Heart right ventricle (tissue), 16 donors: ENCODE data around the gene UGT1A3. TPM values are rescaled to one million over a fixed set of nuclear protein-coding genes. Genes with fewer than 3 reads are reported as not detected.

Experiments used
- ATAC-seq, 8 donors: fragments of 200-7000 bp; cut with Tn5 transposase; one replicate each; pipeline ENCODE4 v1.9.1; 2020; ENCODE audit warnings: mild to moderate bottlenecking in 8 of 8, moderate library complexity in 8 of 8, moderate number of reproducible peaks in 1 of 8
- DNase-seq, 2 donors: peaks; one replicate each; pipeline ENCODE4 v3.0.0-alpha.2; 2020
- H3K27ac ChIP-seq, 10 donors: fragments of 200-600 bp; sonication (generic) in 2 of 10; one replicate each; pipeline versions ENCODE4 v1.5.0 to v1.8.0; 2020 to 2022; ENCODE audit warnings: mild to moderate bottlenecking in 3 of 10
- H3K27me3 ChIP-seq, 7 donors: fragments of 200-600 bp; one replicate each; pipeline ENCODE4 v1.8.0; 2021 to 2022; ENCODE audit warnings: mild to moderate bottlenecking in 2 of 7
- H3K36me3 ChIP-seq, 9 donors: fragments of 200-600 bp; sonication (generic) in 1 of 9; one replicate each; pipeline versions ENCODE4 v1.5.0 to v1.8.0; 2020 to 2022; ENCODE audit warnings: mild to moderate bottlenecking in 2 of 9
- H3K4me1 ChIP-seq, 9 donors: fragments of 200-600 bp; sonication (generic) in 1 of 9; one replicate each; pipeline versions ENCODE4 v1.5.0 to v1.8.0; 2020 to 2022; ENCODE audit warnings: mild to moderate bottlenecking in 4 of 9
- H3K4me3 ChIP-seq, 10 donors: fragments of 200-600 bp; sonication (generic) in 2 of 10; one replicate each; pipeline versions ENCODE4 v1.5.0 to v1.8.0; 2020 to 2022; ENCODE audit warnings: mild to moderate bottlenecking in 7 of 10, moderate library complexity in 2 of 10
- H3K9me3 ChIP-seq, 11 donors: fragments of 200-600 bp in 10 of 11; sonication (generic) in 2 of 11; one replicate each; pipeline versions ENCODE4 v1.5.0 to v1.8.0; 2013 to 2022; ENCODE audit warnings: mild to moderate bottlenecking in 2 of 11, control low read depth in 1 of 11, moderate library complexity in 1 of 11
- WGBS, 2 donors: extraction: QIAGEN DNeasy Blood & Tissue Kit; methylation state at CpG; one replicate each; pipeline ENCODE4 v1.1.7; 2013; ENCODE audit warnings: inconsistent platforms in 1 of 2; 5-methylcytosine and 5-hydroxymethylcytosine counted together
- intact Hi-C, 10 donors: fragments of 100-400 bp; cut with DNase I; formaldehyde crosslinking; loops; one replicate each; pipeline versions ENCODE4 v1.11.1 to v1.14.2; 2022
- polyA plus RNA-seq, 2 donors: library from polyadenylated mRNA; stranded (reverse); fragments of 200-250 nt; gene quantifications; one replicate each; pipeline ENCODE4 v1.2.3, GENCODE V29; 2013
- total RNA-seq, 10 donors: library from RNA; stranded (reverse); fragmentation: NEBNext Ultra II Directional in 3 of 10; extraction: Animal tissue kit (Norgen Biotek cat#: 25700) in 3 of 10; gene quantifications; one replicate each; pipeline versions ENCODE4 v1.2.1 to v1.2.4, GENCODE V29; 2021 to 2023
- TF ChIP-seq, protein P1 (sequence below), 9 donors: fragments of 200-600 bp; sonication (generic) in 2 of 9; IDR thresholded peaks; one replicate each; pipeline versions ENCODE4 v1.5.0 to v1.8.0; 2021 to 2022; ENCODE audit warnings: antibody characterized with exemption in 9 of 9, mild to moderate bottlenecking in 5 of 9, moderate library complexity in 1 of 9
- donor health status: Arrhythmogenic right ventricular cardiomyopathy.
- donor health status: ischemic (EF 13 %, LVEDD 7.1; RV severe dilation, severe dysfunction).
- donor health status: healthy with polysubstance abuse.
- donor health status: DM: no; HTN: yes; CAD: no.
- donor health status: DM: no; HTN: no; CAD: no.
- donor health status: ischemic (EF 25% LVEDD 6.9; RV normal size, moderate dysfunction).
- donor health status: ischemic (EF 25% LVEDD 5.7; RV mildly dilated, moderate dysfunction).
- donor health status: healthy.
- donor health status: DM: yes; HTN: yes; CAD: no.
- donor health status: Ischemic cardiomyopathy.
- donor health status: ischemic (EF 35%, LVEDD 5.7; RV mildly dilated, moderate dysfunction).
- donor health status: nonischemic (EF 11% LVEDD 7.7; RV severe dilation, severe dysfunction).
- donor health status: DM: yes; HTN: yes; CAD: no.
- donor health status: PGD.
- donor health status: ischemic (EF 29% LVEDD 5.4; RV normal size, mild dysfunction).
- donor health status: nonischemic (EF 23%, LVEDD 6.1; RV moderate dilation, normal function).

Gene UGT1A3
- total and polyA plus RNA-seq, 12 donors = not detected

DNA sequence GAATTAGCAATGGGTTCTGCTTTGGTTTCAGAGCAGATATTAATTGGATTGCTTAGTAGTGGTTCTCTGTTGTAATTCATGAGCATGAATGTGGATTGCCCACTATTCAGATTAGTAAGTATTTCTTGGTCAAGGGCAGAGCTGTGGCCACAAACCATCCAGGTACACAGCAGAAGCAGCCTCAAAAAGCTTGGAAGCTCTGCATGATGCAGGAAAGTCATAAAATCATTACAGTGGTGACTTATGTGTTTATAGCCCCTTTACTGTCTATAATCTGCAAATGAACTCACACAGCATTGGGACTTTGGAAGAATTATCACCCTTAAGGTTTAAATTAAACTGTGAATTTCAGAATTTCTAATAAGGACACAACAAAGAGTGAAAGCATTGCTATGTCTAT is 29.3 kb downstream of the UGT1A3 start:
- no peak for ATAC-seq
- TF ChIP-seq, protein P1, sequence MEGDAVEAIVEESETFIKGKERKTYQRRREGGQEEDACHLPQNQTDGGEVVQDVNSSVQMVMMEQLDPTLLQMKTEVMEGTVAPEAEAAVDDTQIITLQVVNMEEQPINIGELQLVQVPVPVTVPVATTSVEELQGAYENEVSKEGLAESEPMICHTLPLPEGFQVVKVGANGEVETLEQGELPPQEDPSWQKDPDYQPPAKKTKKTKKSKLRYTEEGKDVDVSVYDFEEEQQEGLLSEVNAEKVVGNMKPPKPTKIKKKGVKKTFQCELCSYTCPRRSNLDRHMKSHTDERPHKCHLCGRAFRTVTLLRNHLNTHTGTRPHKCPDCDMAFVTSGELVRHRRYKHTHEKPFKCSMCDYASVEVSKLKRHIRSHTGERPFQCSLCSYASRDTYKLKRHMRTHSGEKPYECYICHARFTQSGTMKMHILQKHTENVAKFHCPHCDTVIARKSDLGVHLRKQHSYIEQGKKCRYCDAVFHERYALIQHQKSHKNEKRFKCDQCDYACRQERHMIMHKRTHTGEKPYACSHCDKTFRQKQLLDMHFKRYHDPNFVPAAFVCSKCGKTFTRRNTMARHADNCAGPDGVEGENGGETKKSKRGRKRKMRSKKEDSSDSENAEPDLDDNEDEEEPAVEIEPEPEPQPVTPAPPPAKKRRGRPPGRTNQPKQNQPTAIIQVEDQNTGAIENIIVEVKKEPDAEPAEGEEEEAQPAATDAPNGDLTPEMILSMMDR (IDR thresholded peaks at IDR 0.05) = no peak
- no peak for DNase-seq
- intact Hi-C loops = no loop called here
- H3K27me3 ChIP-seq = peaks cover 0 to 10% (median 0%) of the 10 kb centered on the region in 7 donors
- no peak overlapping the region for H3K4me3 ChIP-seq
- H3K9me3 ChIP-seq = no peaks in the 10 kb centered on the region
- no peaks in the 10 kb centered on the region for H3K4me1 ChIP-seq
- no peak overlapping the region for H3K27ac ChIP-seq
- H3K36me3 ChIP-seq = no peaks in the 10 kb centered on the region

DNA sequence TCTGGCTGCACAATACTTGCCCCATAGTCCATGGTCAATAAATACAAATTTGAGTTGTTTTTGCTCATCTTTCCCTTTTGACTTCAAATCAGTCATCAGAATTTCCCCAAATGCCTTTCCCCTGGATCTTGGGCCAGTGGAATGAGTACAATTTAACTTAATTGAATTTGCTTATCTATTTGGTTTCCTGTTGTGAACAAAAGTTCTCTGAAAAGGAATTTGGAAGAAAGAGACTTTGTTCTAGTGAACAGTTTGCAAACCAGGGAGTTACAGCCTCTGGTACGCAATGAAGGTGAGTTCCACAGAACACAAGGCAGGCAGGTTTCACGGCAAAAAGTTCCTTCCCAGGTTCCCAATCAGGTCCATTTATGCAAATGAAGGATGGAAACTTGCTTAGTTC is 30.0 kb downstream of the UGT1A3 start:
- intact Hi-C loops = no loop called here
- no peak for ATAC-seq

DNA sequence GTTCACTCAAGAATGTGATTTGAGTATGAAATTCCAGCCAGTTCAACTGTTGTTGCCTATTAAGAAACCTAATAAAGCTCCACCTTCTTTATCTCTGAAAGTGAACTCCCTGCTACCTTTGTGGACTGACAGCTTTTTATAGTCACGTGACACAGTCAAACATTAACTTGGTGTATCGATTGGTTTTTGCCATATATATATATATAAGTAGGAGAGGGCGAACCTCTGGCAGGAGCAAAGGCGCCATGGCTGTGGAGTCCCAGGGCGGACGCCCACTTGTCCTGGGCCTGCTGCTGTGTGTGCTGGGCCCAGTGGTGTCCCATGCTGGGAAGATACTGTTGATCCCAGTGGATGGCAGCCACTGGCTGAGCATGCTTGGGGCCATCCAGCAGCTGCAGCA is 31.2 kb downstream of the UGT1A3 start, which contains the start of gene UGT1A1:
UGT1A1 (plus strand) TSS at position 228 of the 400 bp plus-strand sequence; CDS start at position 246, 18 bp downstream.
- no peak for ATAC-seq
- H3K27me3 ChIP-seq = peaks cover 0 to 19% (median 3%) of the 10 kb centered on the region in 7 donors

More for the DNA sequence above, 30.0 kb downstream of the UGT1A3 start:
- TF ChIP-seq, protein P1 (IDR thresholded peaks at IDR 0.05) = no peak
- H3K4me3 ChIP-seq = no peak overlapping the region
- no peaks in the 10 kb centered on the region for H3K36me3 ChIP-seq
- H3K27ac ChIP-seq = no peak overlapping the region
- no peaks in the 10 kb centered on the region for H3K4me1 ChIP-seq
- DNase-seq = no peak
- 80 to 81% methylated on average over 2 of the region's 2 CpGs for WGBS, 2 donors
- no peaks in the 10 kb centered on the region for H3K9me3 ChIP-seq
- H3K27me3 ChIP-seq = peaks cover 0 to 9% (median 0%) of the 10 kb centered on the region in 7 donors

DNA sequence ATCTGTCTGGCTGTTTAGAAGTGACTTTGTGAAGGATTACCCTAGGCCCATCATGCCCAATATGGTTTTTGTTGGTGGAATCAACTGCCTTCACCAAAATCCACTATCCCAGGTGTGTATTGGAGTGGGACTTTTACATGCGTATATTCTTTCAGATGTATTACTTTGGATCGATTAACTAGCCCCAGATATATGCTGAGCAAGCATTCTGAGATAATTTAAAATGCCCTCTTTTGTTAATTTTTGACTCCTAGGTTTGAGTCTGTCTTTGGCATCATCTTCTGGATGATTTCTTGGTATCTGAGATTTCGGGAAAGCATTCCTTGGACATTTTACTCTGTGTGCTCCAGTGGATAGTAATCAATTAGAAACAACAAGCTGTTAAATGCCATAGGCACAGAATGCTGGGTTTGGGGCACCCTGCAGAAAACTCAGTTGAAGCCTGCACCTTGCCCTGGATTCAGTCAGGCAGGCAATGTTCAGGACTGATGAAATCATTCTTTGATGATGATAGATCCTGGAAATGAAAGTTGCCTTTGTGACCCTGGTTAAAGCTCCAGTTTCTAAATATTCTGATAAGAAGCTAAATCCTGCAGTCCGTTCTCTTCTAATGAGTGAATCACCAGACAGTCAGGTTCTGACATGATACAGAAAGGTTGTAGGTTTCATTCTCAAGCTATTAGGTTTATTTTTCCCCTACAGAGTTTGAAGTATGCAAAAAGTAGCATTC is 32.4 kb downstream of the UGT1A3 start:
- WGBS, 2 donors = 73 to 75% methylated on average over 4 of the region's 4 CpGs
- no peak overlapping the region for H3K4me3 ChIP-seq
- TF ChIP-seq, protein P1 (IDR thresholded peaks at IDR 0.05) = no peak
- no peak overlapping the region for H3K27ac ChIP-seq
- DNase-seq (no peak), ATAC-seq (no peak)
- no peaks in the 10 kb centered on the region for H3K9me3 ChIP-seq
- H3K27me3 ChIP-seq = peaks cover 0 to 28% (median 3%) of the 10 kb centered on the region in 7 donors
- intact Hi-C loops = no loop called here
- no peaks in the 10 kb centered on the region for H3K36me3 ChIP-seq
- no peaks in the 10 kb centered on the region for H3K4me1 ChIP-seq

More for the DNA sequence above, 31.2 kb downstream of the UGT1A3 start, which contains the start of gene UGT1A1:
- no peak within 1 kb of the TSS for H3K27ac ChIP-seq
- 90 to 91% methylated on average over 6 of the region's 6 CpGs for WGBS, 2 donors
- H3K36me3 ChIP-seq = no peaks in the 10 kb centered on the region
- intact Hi-C loops = no loop called here
- TF ChIP-seq, protein P1 (IDR thresholded peaks at IDR 0.05) = no peak
- no peak within 1 kb of the TSS for H3K4me3 ChIP-seq
- no peaks in the 10 kb centered on the region for H3K4me1 ChIP-seq
- no peak for DNase-seq
- H3K9me3 ChIP-seq = no peaks in the 10 kb centered on the region
